Thoracic aorta (tissue), 2 donors: ENCODE measurements around the gene AP1B1. TPM values are rescaled to one million over a fixed set of nuclear protein-coding genes. Genes with fewer than 3 reads are reported as not detected.
"Not testable (repeated sequence)": the region's sequence is repeated elsewhere in the genome, so short reads cannot be mapped to it uniquely, and the experiment has no call there.

Experiments
- ATAC-seq: fragments of 150-250 bp; one replicate; pipeline ENCODE4 v1.8.0; 2017; ENCODE audit warnings: low read depth; ENCODE audit not compliant: insufficient number of reproducible peaks, low FRiP score
- DNase-seq: peaks from one replicate; pipeline ENCODE4 v3.0.0-alpha.2; 2020; ENCODE audit warnings: low spot score
- H3K27ac ChIP-seq, 2 donors: fragments of 200-600 bp; sonication (generic); 1 replicate in 1 of 2; 2 replicates in 1 of 2; pipeline ENCODE4 v1.5.1; 2016; ENCODE audit warnings: mild to moderate bottlenecking in 2 of 2, moderate library complexity in 2 of 2
- H3K27me3 ChIP-seq: fragments of 200-600 bp; sonication (generic); replicated peaks from 2 replicates; pipeline ENCODE4 v1.6.0; 2016; ENCODE audit warnings: mild to moderate bottlenecking; ENCODE audit not compliant: insufficient read depth
- H3K36me3 ChIP-seq: fragments of 200-600 bp; sonication (generic); one replicate; pipeline ENCODE4 v1.5.1; 2016
- H3K4me1 ChIP-seq, 2 donors: fragments of 200-600 bp; sonication (generic); 1 replicate in 1 of 2; 2 replicates in 1 of 2; pipeline versions ENCODE4 v1.5.1 to v1.6.0; 2016; ENCODE audit warnings: low read depth in 2 of 2, mild to moderate bottlenecking in 1 of 2; ENCODE audit not compliant: control insufficient read depth in 1 of 2
- H3K4me3 ChIP-seq: fragments of 200-600 bp; sonication (generic); 2 replicates; pipeline ENCODE4 v1.5.1; 2016; ENCODE audit warnings: mild to moderate bottlenecking
- H3K9me3 ChIP-seq: fragments of 200-600 bp; sonication (generic); 2 replicates; pipeline ENCODE4 v1.5.1; 2016
- CTCF ChIP-seq: fragments of 200-600 bp; sonication (generic); IDR thresholded peaks from one replicate; pipeline ENCODE4 v1.5.1; 2019; ENCODE audit warnings: antibody characterized with exemption
- total RNA-seq, 2 donors: library from RNA; depleted of rRNA; stranded (reverse); fragments of >200 nt; gene quantifications; one replicate each; pipeline versions ENCODE4 v1.1.0 to v1.2.3, GENCODE V29; 2016

AP1B1 gene
- total RNA-seq, 2 donors from 2014 or later, result 59.5 to 73.1 TPM

GRCh38 chr22:29348041-29348440 lies 40.3 kb downstream of the AP1B1 start:
- Histone ChIP-seq H3K27ac (no peak overlapping the region), H3K36me3 (peaks cover 44% of the 10 kb centered on the region)

GRCh38 chr22:29346659-29347058 lies 41.7 kb downstream of the AP1B1 start:
- Histone ChIP-seq H3K36me3 (peaks cover 42% of the 10 kb centered on the region), H3K27me3 (no peaks in the 10 kb centered on the region), H3K4me3 (no peak overlapping the region), H3K9me3 (no peaks in the 10 kb centered on the region), H3K27ac (no peak overlapping the region), H3K4me1 (peaks cover 0 to 42% of the 10 kb centered on the region in 2 donors)
- ATAC-seq (no peak), DNase-seq (no peak)
- no peak for TF ChIP-seq CTCF

More at GRCh38 chr22:29348041-29348440, 40.3 kb downstream of the AP1B1 start:
- H3K4me1 ChIP-seq, result peaks cover 0 to 41% of the 10 kb centered on the region in 2 donors
- TF ChIP-seq CTCF, result no peak
- no peaks in the 10 kb centered on the region for H3K9me3 ChIP-seq
- no peaks in the 10 kb centered on the region for H3K27me3 ChIP-seq
- DNase-seq, result no peak
- no peak for ATAC-seq
- H3K4me3 ChIP-seq, result no peak overlapping the region

- ATAC-seq, result no peak
- H3K36me3 ChIP-seq, result peaks cover 41% of the 10 kb centered on the region
- no peak for TF ChIP-seq CTCF
Measured at GRCh38 chr22:29345932-29346331, 42.4 kb downstream of the AP1B1 start.

GRCh38 chr22:29344889-29345288 lies 43.5 kb downstream of the AP1B1 start:
- H3K9me3 ChIP-seq, DNase-seq, H3K4me3 ChIP-seq, ATAC-seq, H3K27me3 ChIP-seq: not testable (repeated sequence)
- Histone ChIP-seq H3K27ac (peak overlapping the region in 1 of 2 donors; percentile 30), H3K4me1 (peaks cover 0 to 42% of the 10 kb centered on the region in 2 donors), H3K36me3 (peaks cover 44% of the 10 kb centered on the region)

More at GRCh38 chr22:29345932-29346331, 42.4 kb downstream of the AP1B1 start:
- no peak overlapping the region for H3K27ac ChIP-seq
- no peak overlapping the region for H3K4me3 ChIP-seq
- no peak for DNase-seq
- H3K27me3 ChIP-seq, result no peaks in the 10 kb centered on the region
- H3K4me1 ChIP-seq, result peaks cover 0 to 42% of the 10 kb centered on the region in 2 donors
- H3K9me3 ChIP-seq, result no peaks in the 10 kb centered on the region

GRCh38 chr22:29344137-29344536 lies 44.2 kb downstream of the AP1B1 start:
- Histone ChIP-seq H3K36me3 (peaks cover 43% of the 10 kb centered on the region), H3K27me3 (no peaks in the 10 kb centered on the region), H3K27ac (no peak overlapping the region), H3K4me3 (no peak overlapping the region), H3K4me1 (peaks cover 0 to 42% of the 10 kb centered on the region in 2 donors), H3K9me3 (no peaks in the 10 kb centered on the region)
- DNase-seq (peak; percentile 59), ATAC-seq (no peak)
- TF ChIP-seq CTCF, result no peak

- ATAC-seq (no peak), DNase-seq (no peak)
- peak overlapping the region in 1 of 2 donors; percentile 33 for H3K27ac ChIP-seq
- H3K9me3 ChIP-seq, result no peaks in the 10 kb centered on the region
- peaks cover 0 to 42% of the 10 kb centered on the region in 2 donors for H3K4me1 ChIP-seq
- TF ChIP-seq CTCF, result no peak
- H3K27me3 ChIP-seq, result no peaks in the 10 kb centered on the region
- no peak overlapping the region for H3K4me3 ChIP-seq
- peaks cover 41% of the 10 kb centered on the region for H3K36me3 ChIP-seq
Measured at GRCh38 chr22:29343313-29343805, 45.0 kb downstream of the AP1B1 start.
